SK-N-SH treated with all-trans-retinoic acid at 6 μM for 48 hours (cell line): Measurements from ENCODE around the gene C5orf22.

ENCODE experiments used
- ARNTL ChIP-seq: fragments of 450-650 bp; formaldehyde crosslinking; IDR thresholded peaks from 2 replicates; pipeline ENCODE4 v1.5.0; 2020; ENCODE audit warnings: low read depth, mild to moderate bottlenecking, moderate library complexity, borderline replicate concordance
- BACH2 ChIP-seq: fragments of 250-450 bp; sonication (Bioruptor Pico); IDR thresholded peaks from 2 replicates; pipeline ENCODE4 v1.9.0; 2021; ENCODE audit warnings: mild to moderate bottlenecking, borderline replicate concordance
- CREB5 ChIP-seq: fragments of 250-450 bp; sonication (Bioruptor Pico); IDR thresholded peaks from 2 replicates; pipeline ENCODE4 v1.5.1; 2020; ENCODE audit warnings: low read depth, mild to moderate bottlenecking, moderate library complexity
- CSDC2 ChIP-seq: fragments of 250-450 bp; sonication (Bioruptor Pico); IDR thresholded peaks from 2 replicates; pipeline ENCODE4 v1.5.0; 2020; ENCODE audit warnings: mild to moderate bottlenecking, moderate library complexity
- CSRNP3 ChIP-seq: fragments of 250-450 bp; sonication (Bioruptor Pico); IDR thresholded peaks from 2 replicates; pipeline ENCODE4 v1.5.1; 2021; ENCODE audit warnings: mild to moderate bottlenecking, moderate library complexity
- PPARA ChIP-seq: fragments of 250-450 bp; sonication (Bioruptor Pico); IDR thresholded peaks from 2 replicates; pipeline ENCODE4 v1.5.0; 2020; ENCODE audit warnings: mild to moderate bottlenecking, borderline replicate concordance
- RARB ChIP-seq: fragments of 250-450 bp; sonication (Bioruptor Pico); IDR thresholded peaks from 2 replicates; pipeline ENCODE4 v1.8.0; 2021; ENCODE audit warnings: mild to moderate bottlenecking, moderate library complexity
- SNAI2 ChIP-seq: fragments of 250-450 bp; sonication (Bioruptor Pico); IDR thresholded peaks from 2 replicates; pipeline ENCODE4 v1.5.0; 2020; ENCODE audit warnings: mild to moderate bottlenecking, moderate library complexity
- ZC3H10 ChIP-seq: fragments of 250-450 bp; sonication (Bioruptor Pico); IDR thresholded peaks from 2 replicates; pipeline ENCODE4 v1.5.1; 2021; ENCODE audit warnings: mild to moderate bottlenecking, moderate library complexity
- ZFP3 ChIP-seq: fragments of 250-450 bp; sonication (Bioruptor Pico); IDR thresholded peaks from 2 replicates; pipeline ENCODE4 v1.5.0; 2020; ENCODE audit warnings: mild to moderate bottlenecking, moderate library complexity
- ZFP30 ChIP-seq: fragments of 450-650 bp; formaldehyde crosslinking; IDR thresholded peaks from 2 replicates; pipeline ENCODE4 v1.5.0; 2022; ENCODE audit warnings: mild to moderate bottlenecking, moderate library complexity
- ZNF565 ChIP-seq: fragments of 450-650 bp; formaldehyde crosslinking; conservative IDR thresholded peaks from 2 replicates; pipeline ENCODE4 v1.5.0; 2020; ENCODE audit warnings: low read depth, mild to moderate bottlenecking, moderate library complexity
- ZNF8 ChIP-seq: fragments of 450-650 bp; formaldehyde crosslinking; IDR thresholded peaks from 2 replicates; pipeline ENCODE4 v1.5.0; 2020; ENCODE audit warnings: mild to moderate bottlenecking, moderate library complexity
- TF ChIP-seq, protein P1 (sequence below): fragments of 250-450 bp; sonication (Bioruptor Pico); IDR thresholded peaks from 2 replicates; pipeline ENCODE4 v1.8.0; 2020; ENCODE audit warnings: mild to moderate bottlenecking, moderate library complexity, borderline replicate concordance

DNA sequence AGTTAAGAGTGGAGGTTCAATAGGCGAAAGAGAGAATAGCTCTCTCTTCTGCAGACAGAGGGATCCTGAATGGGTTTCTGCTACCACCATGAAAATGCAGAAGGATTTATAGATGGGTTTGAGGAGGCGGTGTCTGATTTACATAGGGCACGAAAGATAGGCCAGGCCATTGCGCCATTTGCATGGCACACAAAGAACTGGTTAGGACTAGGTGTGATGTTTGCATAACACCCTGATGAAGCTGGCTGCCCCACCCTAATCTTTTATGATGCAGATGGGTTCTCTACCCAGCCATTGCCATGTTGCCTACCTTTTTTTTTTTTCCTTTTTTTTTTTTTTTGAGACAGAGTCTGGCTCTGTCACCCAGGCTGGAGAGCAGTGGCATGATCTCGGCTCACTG lies 55.4 kb downstream of the C5orf22 start:
- TF ChIP-seq ZFP30, result no peak
- TF ChIP-seq ZFP3 (CRISPR knock-in tag), result no peak
- no peak for TF ChIP-seq CREB5 (CRISPR knock-in tag)
- no peak for TF ChIP-seq RARB
- no peak for TF ChIP-seq BACH2 (CRISPR knock-in tag)
- no peak for TF ChIP-seq SNAI2
- TF ChIP-seq ZNF8 (CRISPR knock-in tag), result no peak
- TF ChIP-seq ZC3H10, result no peak
- TF ChIP-seq CSRNP3 (CRISPR knock-in tag), result no peak
- TF ChIP-seq, protein P1, sequence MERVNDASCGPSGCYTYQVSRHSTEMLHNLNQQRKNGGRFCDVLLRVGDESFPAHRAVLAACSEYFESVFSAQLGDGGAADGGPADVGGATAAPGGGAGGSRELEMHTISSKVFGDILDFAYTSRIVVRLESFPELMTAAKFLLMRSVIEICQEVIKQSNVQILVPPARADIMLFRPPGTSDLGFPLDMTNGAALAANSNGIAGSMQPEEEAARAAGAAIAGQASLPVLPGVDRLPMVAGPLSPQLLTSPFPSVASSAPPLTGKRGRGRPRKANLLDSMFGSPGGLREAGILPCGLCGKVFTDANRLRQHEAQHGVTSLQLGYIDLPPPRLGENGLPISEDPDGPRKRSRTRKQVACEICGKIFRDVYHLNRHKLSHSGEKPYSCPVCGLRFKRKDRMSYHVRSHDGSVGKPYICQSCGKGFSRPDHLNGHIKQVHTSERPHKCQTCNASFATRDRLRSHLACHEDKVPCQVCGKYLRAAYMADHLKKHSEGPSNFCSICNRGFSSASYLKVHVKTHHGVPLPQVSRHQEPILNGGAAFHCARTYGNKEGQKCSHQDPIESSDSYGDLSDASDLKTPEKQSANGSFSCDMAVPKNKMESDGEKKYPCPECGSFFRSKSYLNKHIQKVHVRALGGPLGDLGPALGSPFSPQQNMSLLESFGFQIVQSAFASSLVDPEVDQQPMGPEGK (CRISPR knock-in tag), result no peak
- no peak for TF ChIP-seq ZNF565 (CRISPR knock-in tag)
- TF ChIP-seq ARNTL (CRISPR knock-in tag), result no peak
- no peak for TF ChIP-seq PPARA (CRISPR knock-in tag)
- TF ChIP-seq CSDC2 (CRISPR knock-in tag), result no peak
